Psoas muscle (tissue), 8 donors: Measurements from ENCODE around the gene RBMS3. TPM values are rescaled to one million over a fixed set of nuclear protein-coding genes. Genes with fewer than 3 reads are reported as not detected.
A peak's percentile ranks its signal among the peaks of the same experiment; 100 is the strongest.

Source experiments
- ATAC-seq, 4 donors: fragments of 200-7000 bp; cut with Tn5 transposase; one replicate each; pipeline ENCODE4 v1.9.1; 2020; ENCODE audit warnings: moderate library complexity in 3 of 4, mild to moderate bottlenecking in 2 of 4
- DNase-seq, 2 donors: peaks; one replicate each; pipeline ENCODE4 v3.0.0-alpha.2; 2020
- H3K27ac ChIP-seq: fragments of 200-600 bp; one replicate; pipeline ENCODE4 v1.8.0; 2022
- H3K27me3 ChIP-seq, 3 donors: fragments of 200-600 bp in 1 of 3; one replicate each; pipeline versions ENCODE4 v1.6.1 to v1.8.0; 2013 to 2022; ENCODE audit warnings: low read length in 2 of 3, mild to moderate bottlenecking in 2 of 3, moderate library complexity in 1 of 3; ENCODE audit not compliant: insufficient read depth in 3 of 3
- H3K36me3 ChIP-seq, 2 donors: fragments of 200-600 bp in 1 of 2; one replicate each; pipeline versions ENCODE4 v1.6.1 to v1.8.0; 2013 to 2022; ENCODE audit warnings: low read depth in 1 of 2, mild to moderate bottlenecking in 1 of 2, moderate library complexity in 1 of 2; ENCODE audit not compliant: insufficient read depth in 1 of 2
- H3K4me1 ChIP-seq: fragments of 200-600 bp; one replicate; pipeline ENCODE4 v1.8.0; 2022
- H3K4me3 ChIP-seq: fragments of 200-600 bp; one replicate; pipeline ENCODE4 v1.8.0; 2022; ENCODE audit warnings: mild to moderate bottlenecking
- H3K9me3 ChIP-seq: fragments of 200-600 bp; one replicate; pipeline ENCODE4 v1.8.0; 2022
- WGBS, 3 donors: extraction: QIAGEN DNeasy Blood & Tissue Kit; methylation state at CpG; one replicate each; pipeline versions ENCODE4 v1.1.6 to v1.1.7; 2013; 5-methylcytosine and 5-hydroxymethylcytosine counted together
- intact Hi-C, 2 donors: fragments of 100-400 bp; cut with DNase I; formaldehyde crosslinking; loops; one replicate each; pipeline versions ENCODE4 v1.11.0 to v1.14.2; 2022
- polyA plus RNA-seq, 3 donors: library from polyadenylated mRNA; stranded (reverse); fragments of 200-250 nt; gene quantifications; one replicate each; pipeline ENCODE4 v1.2.3, GENCODE V29; 2013
- total RNA-seq, 4 donors: library from RNA; stranded (reverse); fragmentation: NEBNext Ultra II Directional in 2 of 4; extraction: Animal tissue kit (Norgen Biotek cat#: 25700) in 2 of 4; gene quantifications; one replicate each; pipeline versions ENCODE4 v1.2.1 to v1.2.4, GENCODE V29; 2021 to 2023
- TF ChIP-seq, protein P1 (sequence below): fragments of 200-600 bp; IDR thresholded peaks from one replicate; pipeline ENCODE4 v1.8.0; 2022; ENCODE audit warnings: antibody characterized with exemption
- donor health status: healthy with polysubstance abuse.
- donor health status: DM: no; HTN: no; CAD: no; lungs with moderate emphysema.
- donor health status: Bipolar disorder and iron deficiency.
- donor health status: healthy.
- donor health status: DM: yes; HTN: yes; CAD: no.
- donor health status: DM: no; HTN: no; CAD: no.
- donor health status: DM: no; HTN: no; CAD: no.
- donor health status: DM: yes; HTN: yes; CAD: no.

RBMS3 gene
- total and polyA plus RNA-seq, 7 donors = 3.8 to 34.5 (median 23.5) TPM

GRCh38 chr3:29745232-29745870 lies 464.5 kb downstream of the RBMS3 start:
- WGBS, 3 donors = 67 to 81% (median 79%) methylated on average over 4 of the region's 4 CpGs
- Histone ChIP-seq H3K4me1 (peaks cover 9% of the 10 kb centered on the region), H3K27ac (no peak overlapping the region), H3K9me3 (no peaks in the 10 kb centered on the region), H3K4me3 (no peak overlapping the region), H3K27me3 (no peaks in the 10 kb centered on the region), H3K36me3 (no peaks in the 10 kb centered on the region)
- TF ChIP-seq, protein P1, sequence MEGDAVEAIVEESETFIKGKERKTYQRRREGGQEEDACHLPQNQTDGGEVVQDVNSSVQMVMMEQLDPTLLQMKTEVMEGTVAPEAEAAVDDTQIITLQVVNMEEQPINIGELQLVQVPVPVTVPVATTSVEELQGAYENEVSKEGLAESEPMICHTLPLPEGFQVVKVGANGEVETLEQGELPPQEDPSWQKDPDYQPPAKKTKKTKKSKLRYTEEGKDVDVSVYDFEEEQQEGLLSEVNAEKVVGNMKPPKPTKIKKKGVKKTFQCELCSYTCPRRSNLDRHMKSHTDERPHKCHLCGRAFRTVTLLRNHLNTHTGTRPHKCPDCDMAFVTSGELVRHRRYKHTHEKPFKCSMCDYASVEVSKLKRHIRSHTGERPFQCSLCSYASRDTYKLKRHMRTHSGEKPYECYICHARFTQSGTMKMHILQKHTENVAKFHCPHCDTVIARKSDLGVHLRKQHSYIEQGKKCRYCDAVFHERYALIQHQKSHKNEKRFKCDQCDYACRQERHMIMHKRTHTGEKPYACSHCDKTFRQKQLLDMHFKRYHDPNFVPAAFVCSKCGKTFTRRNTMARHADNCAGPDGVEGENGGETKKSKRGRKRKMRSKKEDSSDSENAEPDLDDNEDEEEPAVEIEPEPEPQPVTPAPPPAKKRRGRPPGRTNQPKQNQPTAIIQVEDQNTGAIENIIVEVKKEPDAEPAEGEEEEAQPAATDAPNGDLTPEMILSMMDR = no peak
- intact Hi-C loops = no loop called here
- no peak for DNase-seq
- no peak for ATAC-seq

DNA sequence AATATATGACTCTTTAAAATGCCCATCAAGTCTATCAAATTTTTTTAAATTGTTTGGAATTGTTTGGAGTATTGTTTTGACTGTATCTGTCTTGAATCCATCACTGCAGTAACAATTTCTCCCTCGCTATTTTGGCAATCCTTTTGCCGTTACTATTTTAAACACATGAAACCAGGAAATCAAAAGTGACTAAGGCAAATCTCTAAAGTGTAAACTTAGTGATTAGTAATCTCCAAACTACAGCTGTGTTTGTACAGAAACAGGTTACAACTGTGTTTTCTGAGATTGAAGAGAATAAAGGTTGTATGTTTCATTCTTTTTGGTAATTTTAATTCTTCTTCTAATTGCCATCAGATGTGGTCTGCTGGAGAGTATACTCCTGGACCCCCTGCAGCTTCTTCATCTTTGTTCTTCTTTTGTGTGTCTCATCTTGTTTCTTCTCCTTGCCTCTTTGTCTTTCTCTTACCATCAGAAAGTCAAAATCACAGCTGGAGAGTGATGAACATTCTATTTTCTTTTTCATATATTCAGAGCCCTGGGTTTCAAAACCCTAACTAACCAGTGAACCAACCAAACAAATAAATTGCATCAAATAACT lies 465.4 kb downstream of the RBMS3 start:
- Histone ChIP-seq H3K9me3 (no peaks in the 10 kb centered on the region), H3K4me3 (no peak overlapping the region), H3K36me3 (no peaks in the 10 kb centered on the region), H3K27ac (no peak overlapping the region), H3K4me1 (peaks cover 9% of the 10 kb centered on the region), H3K27me3 (no peaks in the 10 kb centered on the region)
- WGBS, 3 donors = 17 to 40% (median 21%) methylated on average over 2 of the region's 2 CpGs
- intact Hi-C loops = no loop called here
- DNase-seq (no peak), ATAC-seq (peak in 2 of 4 donors; percentile 53 to 61)
- TF ChIP-seq, protein P1 = no peak

DNA sequence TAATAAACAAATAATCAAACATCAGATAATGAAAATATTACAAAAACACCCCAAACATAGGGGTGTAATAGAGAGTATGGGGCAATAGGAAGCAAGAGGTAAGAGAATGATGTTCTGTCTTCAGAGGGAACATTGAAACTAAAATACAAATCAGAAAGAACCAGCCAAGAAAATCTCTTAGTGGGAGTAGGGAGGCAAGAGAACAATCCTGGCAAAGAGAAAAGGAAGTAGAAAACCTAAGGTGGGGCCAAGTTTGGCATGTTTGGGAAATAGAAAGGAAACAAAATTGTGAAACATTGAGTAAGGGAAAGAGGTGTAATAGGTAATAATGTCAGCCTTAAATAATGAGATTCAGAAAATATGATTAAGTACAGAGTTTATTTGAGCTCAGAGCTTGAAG lies 467.1 kb downstream of the RBMS3 start:
- no peaks in the 10 kb centered on the region for H3K36me3 ChIP-seq
- TF ChIP-seq, protein P1 = no peak
- intact Hi-C loops = no loop called here
- no peak overlapping the region for H3K27ac ChIP-seq
- H3K4me1 ChIP-seq = peaks cover 9% of the 10 kb centered on the region
- H3K9me3 ChIP-seq = no peaks in the 10 kb centered on the region
- no peak for ATAC-seq
- no peak for DNase-seq
- H3K27me3 ChIP-seq = no peaks in the 10 kb centered on the region
- no peak overlapping the region for H3K4me3 ChIP-seq

DNA sequence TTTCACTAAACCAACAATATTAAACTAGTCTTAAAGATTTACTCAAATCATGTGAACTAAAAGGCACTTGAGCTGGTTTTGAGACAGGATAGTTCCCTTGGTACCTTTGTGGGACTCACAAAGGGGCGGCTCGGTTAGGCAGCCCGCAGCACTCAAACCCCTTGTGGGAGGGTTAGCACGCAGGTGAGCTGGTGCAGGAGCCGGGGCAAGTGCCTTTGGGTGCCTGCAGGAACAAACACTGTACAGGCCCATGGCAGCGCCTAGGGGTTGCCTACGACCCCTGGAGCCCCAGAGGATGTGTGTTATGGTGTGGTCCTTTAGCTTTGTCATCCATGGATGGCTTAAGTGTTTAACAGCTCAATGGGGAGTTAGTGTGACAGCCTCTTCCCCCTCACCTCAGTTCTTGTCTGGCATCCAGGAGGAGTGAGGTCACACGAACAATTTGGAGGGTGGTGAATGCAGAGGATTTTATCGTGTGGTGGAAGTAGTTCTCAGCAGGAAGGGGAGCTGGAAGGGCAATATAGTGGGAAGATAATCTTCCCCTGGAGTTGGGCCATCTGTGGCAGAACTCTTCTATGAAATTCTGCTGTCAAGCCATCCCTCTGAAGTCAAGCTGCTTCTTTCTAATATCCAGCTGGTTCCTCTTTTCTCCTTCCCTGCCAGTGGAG lies 470.9 kb downstream of the RBMS3 start:
- Histone ChIP-seq H3K4me1 (peaks cover 2% of the 10 kb centered on the region), H3K36me3 (no peaks in the 10 kb centered on the region), H3K27ac (no peak overlapping the region), H3K27me3 (no peaks in the 10 kb centered on the region), H3K4me3 (no peak overlapping the region), H3K9me3 (no peaks in the 10 kb centered on the region)
- ATAC-seq = peak in 2 of 4 donors; percentile 32 to 34
- TF ChIP-seq, protein P1 = no peak
- 69 to 82% (median 82%) methylated on average over 9 of the region's 9 CpGs for WGBS, 3 donors
- intact Hi-C loops = loop anchor here (10.0 kb wide), 1 partner anchor 107 kb away; no protein-coding TSS in a partner anchor
- DNase-seq = no peak
